ENCODE results near the gene ADGRV1.
"Not testable (repeated sequence)": the region's sequence is repeated elsewhere in the genome, so short reads cannot be mapped to it uniquely, and the experiment has no call there.

The ADGRV1 gene

DNA sequence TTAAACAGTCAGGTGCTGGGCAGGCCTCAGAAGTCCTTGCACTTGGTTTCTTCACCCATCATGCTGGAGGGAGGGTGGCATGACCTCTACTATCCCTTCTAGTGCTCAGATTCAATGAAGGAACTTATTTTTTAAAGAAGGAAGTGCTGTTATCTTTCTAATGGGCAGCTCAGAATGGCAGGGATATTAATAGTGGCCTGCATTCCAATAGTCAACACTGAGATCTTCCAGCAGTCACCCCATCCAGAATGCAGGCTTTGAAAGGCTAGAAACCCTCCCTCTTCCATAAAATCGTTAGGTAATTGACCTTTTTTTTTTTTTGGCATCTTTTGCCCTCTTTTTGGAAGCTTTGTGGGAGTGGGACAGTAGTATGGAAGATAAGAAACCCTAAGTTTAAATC lies 499.6 kb downstream of the ADGRV1 start:
- no peak overlapping the region for H3K4me3 ChIP-seq (replicated peaks; ENCODE audit: low read depth, low read length)
- DNase-seq (ENCODE audit: low read depth), result no peak
- TF ChIP-seq, protein P1, sequence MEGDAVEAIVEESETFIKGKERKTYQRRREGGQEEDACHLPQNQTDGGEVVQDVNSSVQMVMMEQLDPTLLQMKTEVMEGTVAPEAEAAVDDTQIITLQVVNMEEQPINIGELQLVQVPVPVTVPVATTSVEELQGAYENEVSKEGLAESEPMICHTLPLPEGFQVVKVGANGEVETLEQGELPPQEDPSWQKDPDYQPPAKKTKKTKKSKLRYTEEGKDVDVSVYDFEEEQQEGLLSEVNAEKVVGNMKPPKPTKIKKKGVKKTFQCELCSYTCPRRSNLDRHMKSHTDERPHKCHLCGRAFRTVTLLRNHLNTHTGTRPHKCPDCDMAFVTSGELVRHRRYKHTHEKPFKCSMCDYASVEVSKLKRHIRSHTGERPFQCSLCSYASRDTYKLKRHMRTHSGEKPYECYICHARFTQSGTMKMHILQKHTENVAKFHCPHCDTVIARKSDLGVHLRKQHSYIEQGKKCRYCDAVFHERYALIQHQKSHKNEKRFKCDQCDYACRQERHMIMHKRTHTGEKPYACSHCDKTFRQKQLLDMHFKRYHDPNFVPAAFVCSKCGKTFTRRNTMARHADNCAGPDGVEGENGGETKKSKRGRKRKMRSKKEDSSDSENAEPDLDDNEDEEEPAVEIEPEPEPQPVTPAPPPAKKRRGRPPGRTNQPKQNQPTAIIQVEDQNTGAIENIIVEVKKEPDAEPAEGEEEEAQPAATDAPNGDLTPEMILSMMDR (IDR thresholded peaks at IDR 0.05; ENCODE audit: low read length, missing control alignments), result no peak

- no peak for DNase-seq (ENCODE audit: low read depth)
- TF ChIP-seq, protein P1 (IDR thresholded peaks at IDR 0.05; ENCODE audit: low read length, missing control alignments), result no peak
- no peak overlapping the region for H3K4me3 ChIP-seq (replicated peaks; ENCODE audit: low read depth, low read length)
Observed at GRCh38 chr5:91058575-91058974, 500.0 kb downstream of the ADGRV1 start.

DNA sequence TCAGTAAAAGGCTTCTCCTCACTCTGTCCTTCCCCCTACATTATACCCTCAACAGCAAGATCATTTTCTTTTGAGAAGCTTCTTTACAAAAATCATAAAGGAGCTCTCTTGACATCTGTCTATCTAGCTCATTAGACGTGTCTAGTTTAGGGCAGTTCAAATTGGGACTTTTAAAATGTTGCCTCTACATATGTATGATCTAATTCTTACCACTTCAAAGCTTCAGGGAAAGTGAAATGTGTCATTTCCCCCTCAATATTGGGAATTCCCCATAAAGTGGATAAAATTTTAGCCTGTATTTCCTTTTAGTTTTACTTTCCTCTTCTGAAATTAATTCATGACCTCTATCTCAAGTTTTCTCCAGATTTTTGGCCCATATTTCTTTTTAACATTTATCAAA lies 500.8 kb downstream of the ADGRV1 start:
- TF ChIP-seq, protein P1 (IDR thresholded peaks at IDR 0.05; ENCODE audit: low read length, missing control alignments), result no peak
- DNase-seq (ENCODE audit: low read depth), result no peak

GRCh38 chr5:91061094-91061493 lies 502.5 kb downstream of the ADGRV1 start:
- TF ChIP-seq, protein P1 (IDR thresholded peaks at IDR 0.05; ENCODE audit: low read length, missing control alignments), result no peak
- no peak overlapping the region for H3K4me3 ChIP-seq (replicated peaks; ENCODE audit: low read depth, low read length)
- no peak for DNase-seq (ENCODE audit: low read depth)

More for the DNA sequence above, 500.8 kb downstream of the ADGRV1 start:
- no peak overlapping the region for H3K4me3 ChIP-seq (replicated peaks; ENCODE audit: low read depth, low read length)

DNA sequence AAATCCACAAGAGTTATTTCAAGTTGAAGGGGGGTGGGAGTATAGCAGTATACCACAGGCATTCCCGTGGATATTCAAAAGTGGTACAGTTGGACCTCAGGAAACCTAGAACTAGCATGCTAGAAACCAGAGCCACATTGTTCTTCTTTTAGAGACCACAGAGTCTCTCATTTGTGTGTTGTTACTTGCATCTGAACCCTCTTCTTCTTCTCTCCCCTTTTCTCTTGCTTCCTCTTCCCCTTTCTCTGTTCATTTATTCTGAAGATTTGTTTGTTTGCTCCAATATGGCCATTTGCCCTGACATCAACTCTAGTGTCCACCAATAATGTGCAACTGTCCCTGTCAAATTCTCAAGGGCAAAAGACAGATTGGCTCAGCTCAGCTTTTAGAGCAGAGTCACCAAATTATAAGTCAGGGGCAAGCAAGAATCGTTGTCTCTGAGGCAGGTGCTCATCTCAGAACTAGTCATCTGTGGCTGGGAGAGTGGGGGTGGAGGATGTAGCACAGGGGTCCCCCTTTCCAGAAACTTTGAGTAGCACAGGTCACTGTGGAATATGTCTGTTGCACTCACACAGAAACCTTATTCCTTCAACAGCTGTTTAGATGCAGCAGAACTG lies 503.5 kb downstream of the ADGRV1 start:
- no peak overlapping the region for H3K4me3 ChIP-seq (replicated peaks; ENCODE audit: low read depth, low read length)
- TF ChIP-seq, protein P1 (IDR thresholded peaks at IDR 0.05; ENCODE audit: low read length, missing control alignments), result no peak
- no peak for DNase-seq (ENCODE audit: low read depth)

- DNase-seq (ENCODE audit: low read depth), result peak; percentile 19
- not testable (repeated sequence) for H3K4me3 ChIP-seq (replicated peaks; ENCODE audit: low read depth, low read length)
Observed at GRCh38 chr5:91063098-91063690, 504.6 kb downstream of the ADGRV1 start.

GRCh38 chr5:91065496-91065895 lies 506.9 kb downstream of the ADGRV1 start:
- DNase-seq (ENCODE audit: low read depth), result no peak
- TF ChIP-seq, protein P1 (IDR thresholded peaks at IDR 0.05; ENCODE audit: low read length, missing control alignments), result no peak
- no peak overlapping the region for H3K4me3 ChIP-seq (replicated peaks; ENCODE audit: low read depth, low read length)

Measured in fibroblast of pulmonary artery (primary cell).